HG03159 (cell line): ENCODE measurements around the gene PTPRA.

Experiments used
- ATAC-seq: cut with Tn5 transposase; IDR thresholded peaks from one replicate; pipeline ENCODE4 v1.9.1; 2021; ENCODE audit warnings: mild to moderate bottlenecking, moderate library complexity; ENCODE audit not compliant: unreplicated experiment

The PTPRA gene

GRCh38 chr20:2851086-2851485 is 22.2 kb upstream of the PTPRA start:
- ATAC-seq, result no peak

- ATAC-seq, result no peak
These were observed 14.7 kb upstream of the PTPRA start for GRCh38 chr20:2858591-2858990.

DNA sequence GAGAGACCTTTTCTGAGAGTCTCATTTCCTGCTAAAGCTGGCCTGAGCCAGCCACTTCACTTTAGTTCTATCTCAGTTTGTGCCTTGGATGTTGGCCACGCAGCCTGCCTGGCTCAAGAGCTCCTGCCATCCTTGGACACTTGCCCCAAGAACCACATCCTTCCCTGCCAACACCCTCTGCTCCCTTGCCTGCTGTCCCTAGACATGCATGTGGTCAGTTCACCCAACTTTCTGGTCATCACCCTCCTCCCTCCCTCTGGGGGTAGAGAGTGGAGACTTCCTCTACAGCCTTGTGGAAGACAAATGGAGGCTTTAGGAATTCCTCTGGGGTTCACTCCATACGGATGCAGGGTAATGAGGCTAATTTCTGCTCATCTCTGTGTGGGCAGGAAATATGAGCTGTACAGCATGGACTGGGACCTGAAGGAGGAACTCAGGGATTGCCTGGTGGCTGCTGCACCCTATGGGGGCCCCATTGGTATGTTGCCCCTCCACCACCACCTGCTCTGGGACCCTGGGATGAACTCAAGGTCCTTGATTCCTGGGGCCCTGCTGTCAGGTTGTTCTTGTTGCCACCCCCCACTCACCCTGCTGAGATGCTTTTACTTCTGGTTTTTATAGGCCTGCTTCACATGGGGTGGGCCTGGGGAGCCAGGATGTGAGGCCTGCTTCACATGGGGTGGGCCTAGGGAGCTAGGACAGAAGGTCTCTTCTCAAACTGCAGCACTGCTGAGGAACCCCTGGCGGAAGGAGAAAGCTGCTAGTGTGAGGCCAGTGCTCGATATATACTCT is 13.8 kb upstream of the PTPRA start:
- ATAC-seq, result no peak

- ATAC-seq, result no peak
These were observed 8.7 kb upstream of the PTPRA start for GRCh38 chr20:2864626-2865025.

GRCh38 chr20:2865101-2865500 is 8.2 kb upstream of the PTPRA start:
- ATAC-seq, result no peak

- no peak for ATAC-seq
These were observed 7.7 kb upstream of the PTPRA start for GRCh38 chr20:2865630-2866029.

- no peak for ATAC-seq
These were observed 7.0 kb upstream of the PTPRA start for GRCh38 chr20:2866236-2866635.

GRCh38 chr20:2867081-2867864 is 6.0 kb upstream of the PTPRA start:
- no peak for ATAC-seq

- ATAC-seq, result no peak
These were observed 3.9 kb upstream of the PTPRA start for GRCh38 chr20:2869381-2869780.

DNA sequence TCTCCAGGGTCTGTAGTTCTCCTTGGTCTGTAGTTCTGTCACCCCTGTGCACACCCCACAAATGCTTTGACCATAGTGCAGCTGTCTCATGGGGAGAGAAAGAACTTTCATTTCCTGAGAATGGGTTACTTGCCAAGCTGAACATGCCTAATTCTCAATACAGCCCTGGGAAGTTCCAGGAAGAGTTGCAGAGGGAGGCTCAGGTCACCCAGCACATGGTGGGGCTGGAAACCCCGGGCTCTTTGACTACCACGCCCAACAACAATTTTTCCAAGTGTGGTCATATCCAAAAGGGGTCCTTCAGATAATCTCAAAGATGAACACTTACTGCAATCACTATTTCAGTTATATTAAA is 2.2 kb upstream of the PTPRA start:
- no peak for ATAC-seq

DNA sequence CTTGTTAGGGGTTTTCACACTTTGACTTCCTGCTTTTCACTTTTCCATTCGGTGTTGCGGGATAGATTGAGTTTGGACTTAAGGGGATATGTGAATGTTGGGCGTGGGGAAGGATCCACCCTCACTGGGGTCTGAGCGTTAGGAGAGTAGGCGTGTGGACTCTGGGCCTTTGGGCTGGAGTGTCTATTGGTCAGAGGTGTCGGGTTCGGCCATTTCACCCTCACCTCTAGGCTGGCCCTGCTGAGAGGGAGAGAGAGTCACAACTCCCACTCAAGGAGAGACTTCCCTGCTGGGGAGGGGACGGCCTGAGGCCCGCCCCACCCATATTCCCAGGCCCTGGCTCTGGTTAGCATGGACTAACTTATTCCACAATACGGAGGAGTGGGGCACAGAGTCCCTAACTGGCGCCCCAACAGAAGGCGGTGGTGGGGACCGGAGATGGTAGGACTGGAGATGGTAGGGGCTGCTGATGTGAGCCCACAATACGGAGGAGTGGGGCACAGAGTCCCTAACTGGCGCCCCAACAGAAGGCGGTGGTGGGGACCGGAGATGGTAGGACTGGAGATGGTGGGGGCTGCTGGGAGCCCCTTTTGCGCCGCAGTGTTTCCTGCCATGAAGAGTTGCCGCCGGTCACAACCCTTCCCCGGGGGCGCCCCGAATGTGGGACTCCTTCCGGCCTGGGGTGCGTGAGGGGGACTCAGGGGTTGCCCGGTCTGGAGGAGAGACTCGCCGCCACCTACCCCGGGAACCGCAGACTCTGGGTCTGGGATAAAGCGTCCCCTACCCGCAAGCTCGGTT is 1.4 kb upstream of the PTPRA start:
- no peak for ATAC-seq

DNA sequence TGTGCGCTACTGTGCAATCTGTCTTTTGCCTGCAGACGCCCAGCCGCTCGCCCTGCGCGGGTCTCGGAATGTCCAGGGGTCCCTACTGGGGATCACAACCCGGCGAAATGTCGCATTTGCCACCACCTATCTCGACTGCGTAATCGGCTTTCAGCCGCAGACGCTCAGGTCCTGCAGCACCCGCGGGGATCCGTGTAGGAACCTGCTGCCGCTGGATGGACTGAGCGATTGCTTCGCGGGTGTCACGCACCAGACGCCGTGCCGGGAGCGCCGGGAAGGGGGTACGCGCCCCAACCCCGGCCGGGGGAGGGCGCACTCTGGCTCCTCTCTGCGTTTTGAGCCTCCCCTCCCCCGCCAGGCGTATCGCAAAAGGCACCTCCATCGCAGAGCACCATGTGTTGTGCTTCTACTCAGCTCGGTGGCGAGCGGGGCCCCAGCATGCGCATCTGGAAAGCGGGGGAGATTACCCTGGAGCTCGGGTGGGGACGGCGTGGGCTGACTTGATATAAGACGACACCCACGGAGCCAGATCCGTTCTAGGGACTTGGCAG is 747 bp upstream of the PTPRA start:
- ATAC-seq, result peak; percentile 29

DNA sequence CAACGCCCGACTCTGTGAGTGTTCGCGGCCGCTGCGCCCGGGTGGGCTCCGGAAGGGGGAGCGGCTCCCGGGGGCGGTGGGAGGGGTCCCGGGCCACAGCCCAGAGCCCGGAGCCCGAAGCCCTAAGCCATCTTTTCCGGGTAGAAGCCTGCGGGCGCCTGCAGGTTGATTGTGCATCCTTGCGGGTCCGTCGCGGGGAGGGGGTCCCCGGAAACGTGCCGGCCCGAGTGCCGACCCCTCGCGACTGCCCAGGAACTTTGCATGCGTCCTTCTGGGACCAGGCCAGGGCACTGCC is 413 bp downstream of the PTPRA start:
- ATAC-seq, result no peak

- ATAC-seq, result no peak
These were observed 1.2 kb downstream of the PTPRA start for GRCh38 chr20:2874456-2874855.

DNA sequence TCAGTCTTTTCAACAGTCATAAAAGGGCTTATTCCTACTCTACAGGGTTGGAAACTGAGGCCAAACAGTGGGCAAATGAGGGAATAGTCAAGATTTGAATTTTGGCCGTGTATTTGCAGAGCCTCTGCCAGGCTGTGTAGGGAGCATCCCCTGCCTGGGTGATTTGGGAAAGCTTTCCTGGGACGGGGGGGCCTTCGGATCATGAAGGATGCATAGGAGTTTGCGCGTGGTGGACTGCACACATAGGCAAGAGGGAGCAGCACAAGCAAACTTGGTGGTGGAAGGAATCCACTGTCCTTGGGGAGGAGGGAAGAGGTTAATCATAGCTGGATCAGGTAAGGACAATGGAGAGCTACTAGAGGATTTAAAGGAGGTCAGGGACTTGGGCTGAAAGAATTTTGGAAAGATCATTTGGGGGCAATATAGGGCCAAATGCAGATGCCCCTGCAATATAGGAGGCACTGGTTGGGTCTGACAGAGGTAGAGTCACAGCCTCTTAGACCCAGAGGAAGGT is 2.5 kb downstream of the PTPRA start:
- ATAC-seq, result no peak

DNA sequence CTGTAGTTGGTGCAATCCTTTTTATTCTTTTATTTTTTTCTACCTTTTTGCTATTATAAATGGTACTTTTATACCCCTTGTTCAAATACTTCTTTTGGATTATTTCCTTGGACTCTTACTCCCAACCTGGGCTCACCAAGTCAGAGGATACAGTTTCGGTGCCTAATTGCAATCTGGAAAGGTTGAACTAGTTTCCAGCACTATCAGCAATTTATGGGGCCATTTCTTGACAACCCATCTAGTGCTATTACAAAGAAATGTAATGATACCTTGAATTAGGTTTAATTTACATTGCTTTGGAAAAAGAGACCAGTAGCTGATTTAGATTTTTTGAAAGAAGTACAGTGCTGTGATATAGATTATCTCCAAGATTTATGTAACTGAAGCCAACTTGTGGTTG is 5.2 kb downstream of the PTPRA start:
- ATAC-seq, result no peak

GRCh38 chr20:2879146-2879545 is 5.9 kb downstream of the PTPRA start:
- no peak for ATAC-seq

- no peak for ATAC-seq
These were observed 7.4 kb downstream of the PTPRA start for GRCh38 chr20:2880650-2881049.

- ATAC-seq, result no peak
These were observed 10.7 kb downstream of the PTPRA start for GRCh38 chr20:2883726-2884637.

DNA sequence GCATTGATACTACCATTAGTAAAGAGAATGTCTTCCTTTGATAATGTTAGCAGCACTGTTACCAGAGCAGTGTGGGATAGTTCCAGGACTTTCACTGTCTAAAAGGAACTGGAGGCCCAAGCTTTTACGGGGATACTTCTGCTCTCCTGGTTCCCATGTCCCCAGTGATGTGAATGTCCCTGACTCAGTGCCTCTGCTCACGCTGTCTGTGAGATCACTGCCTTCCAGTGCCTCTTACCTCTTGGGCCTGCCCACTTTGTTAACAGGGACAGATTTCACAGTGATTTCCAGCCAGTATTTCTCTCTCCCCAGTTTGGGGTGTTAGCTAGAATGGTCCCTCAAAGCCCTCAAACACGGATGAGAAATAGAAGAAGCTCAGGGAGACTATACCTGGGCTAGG is 14.4 kb downstream of the PTPRA start:
- ATAC-seq, result no peak
